ENCODE data around the gene SMC5.
"Not testable (repeated sequence)": the region's sequence is repeated elsewhere in the genome, so short reads cannot be mapped to it uniquely, and the experiment has no call there.

Gene SMC5
- 162 to 181 reads per million in 2 donors for total RNA-seq

DNA sequence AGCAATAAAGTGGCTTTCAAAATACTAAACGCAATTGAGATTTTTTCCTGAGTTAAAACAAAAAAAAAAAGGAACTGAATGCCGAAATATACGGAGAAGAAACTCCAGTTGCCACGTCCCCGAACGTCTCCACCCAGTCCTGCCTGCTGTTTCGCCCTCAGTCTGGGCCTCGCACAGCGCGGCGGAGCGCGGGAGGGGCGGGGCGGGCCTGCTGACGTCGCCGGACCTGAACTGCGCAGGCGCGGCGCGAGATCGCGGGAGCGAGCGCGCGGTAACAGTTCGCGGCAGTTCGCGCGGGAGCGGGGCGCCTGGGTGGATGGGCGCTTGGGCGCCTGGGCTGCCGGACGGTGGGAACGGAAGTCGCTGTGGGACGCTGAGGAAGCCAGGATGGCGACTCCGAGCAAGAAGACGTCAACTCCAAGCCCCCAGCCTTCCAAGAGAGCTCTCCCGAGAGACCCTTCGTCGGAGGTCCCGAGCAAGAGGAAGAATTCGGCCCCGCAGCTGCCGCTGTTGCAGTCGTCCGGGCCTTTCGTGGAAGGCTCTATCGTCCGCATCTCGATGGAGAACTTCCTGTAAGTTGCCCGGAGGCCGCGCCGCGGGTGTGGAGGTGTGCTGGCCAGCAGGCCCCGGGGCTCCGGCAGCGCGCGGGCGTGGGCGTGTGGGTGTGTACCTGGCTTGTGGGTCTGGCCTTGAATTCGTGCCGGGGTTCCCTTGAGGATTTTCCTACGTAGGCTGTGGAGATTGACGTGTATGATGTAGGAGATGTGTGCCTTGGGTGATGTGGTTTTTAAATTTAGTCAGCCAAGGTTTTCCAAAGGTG, at the start of gene SMC5:
SMC5 (plus strand) TSS at position 287 of the 820 bp plus-strand sequence; CDS start at position 388, 101 bp downstream.
- peak; percentile 80 for DNase-seq

DNA sequence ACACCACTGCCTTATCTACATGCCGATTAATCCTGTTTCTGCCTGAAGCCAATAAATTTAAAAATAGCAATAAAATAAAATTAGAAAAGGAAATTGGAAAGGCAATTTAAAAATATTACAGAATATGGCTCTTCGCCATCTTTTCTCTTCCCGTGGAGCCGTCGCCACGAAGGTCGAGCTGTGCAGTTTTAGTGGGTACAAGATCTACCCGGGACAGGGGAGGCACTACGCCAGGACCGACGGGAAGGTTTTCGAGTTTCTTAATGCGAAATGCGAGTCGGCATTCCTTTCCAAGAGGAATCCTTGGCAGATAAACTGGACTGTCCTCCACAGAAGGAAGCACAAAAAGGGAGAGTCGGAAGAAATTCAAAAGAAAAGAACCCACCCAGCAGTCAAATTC, 41.7 kb upstream of the SMC5 start:
- no peak for DNase-seq

DNA sequence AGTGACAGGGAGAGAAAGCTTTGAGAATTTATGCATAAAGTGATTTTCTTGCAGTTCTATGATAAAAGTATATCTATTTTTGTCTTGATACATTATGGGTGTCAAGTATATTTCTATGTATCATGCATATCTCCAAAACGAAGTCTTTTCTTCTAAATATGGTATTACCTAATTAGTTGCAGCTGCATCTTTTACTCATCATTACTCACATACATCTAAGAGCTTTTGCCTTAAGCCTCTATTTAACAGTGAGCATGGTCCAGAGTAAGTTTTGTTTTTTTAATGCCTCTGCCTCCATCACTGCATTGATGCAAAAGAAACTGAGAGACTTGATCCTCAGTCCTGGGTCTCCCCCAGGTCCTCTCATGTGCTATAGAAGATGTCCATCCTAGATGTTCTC, 40.0 kb upstream of the SMC5 start:
- DNase-seq = no peak

DNA sequence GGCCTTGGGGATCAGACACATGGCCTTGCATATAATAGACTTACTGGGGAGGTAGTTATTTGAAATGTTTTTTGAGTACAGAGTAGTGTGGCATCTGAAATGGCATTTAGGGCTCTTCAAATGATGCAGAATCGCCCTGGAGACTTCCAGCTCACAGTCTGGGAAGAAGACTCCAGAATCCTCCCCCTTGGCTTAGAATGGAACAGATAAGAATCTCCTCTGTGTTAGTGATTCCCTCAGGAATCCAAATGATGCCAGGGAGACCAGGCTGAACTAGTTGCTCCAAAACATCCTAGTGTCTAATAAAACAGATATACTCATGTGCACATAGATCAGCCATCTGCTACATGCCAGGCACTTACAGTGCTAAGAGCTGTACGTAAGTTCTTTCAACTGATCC, 38.6 kb upstream of the SMC5 start:
- DNase-seq = no peak

DNA sequence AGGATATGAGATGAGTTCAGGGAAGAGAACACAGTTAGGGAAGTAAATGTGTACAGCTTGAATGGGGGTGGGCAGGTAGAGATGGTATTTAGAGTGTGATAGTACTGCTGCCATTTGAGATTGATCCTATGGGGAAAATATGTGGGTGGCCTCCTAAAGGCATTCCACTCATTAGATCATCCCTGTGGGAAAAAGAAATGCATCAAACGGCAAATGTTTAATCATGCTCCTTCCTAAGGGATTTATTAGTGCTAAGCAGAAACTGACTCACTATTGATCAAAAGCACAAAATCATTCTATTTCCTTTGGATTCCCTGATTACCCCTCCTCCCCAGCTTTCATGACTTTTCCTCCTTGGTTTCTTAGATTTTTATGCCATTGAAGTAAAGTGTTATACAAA, 36.4 kb upstream of the SMC5 start:
- DNase-seq = no peak

DNA sequence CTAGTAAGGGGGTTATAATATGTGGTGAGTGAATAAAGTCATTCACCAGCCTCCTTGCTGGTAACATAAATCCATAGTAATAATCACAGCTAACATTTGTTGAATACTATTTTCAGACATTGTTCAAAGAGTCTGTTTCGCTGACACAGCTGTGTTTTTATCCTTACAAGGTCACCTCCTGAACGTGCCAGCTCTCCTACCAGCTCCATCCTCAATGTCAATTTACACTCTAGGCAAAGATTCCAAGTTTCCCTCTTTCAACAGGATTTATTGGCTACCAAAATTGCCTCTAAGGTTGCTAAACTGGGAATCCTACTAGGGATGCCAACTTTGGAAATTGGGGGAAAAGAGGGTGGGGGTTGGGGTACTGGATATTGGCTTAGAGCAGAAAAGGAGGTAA, 30.7 kb upstream of the SMC5 start:
- no peak for DNase-seq

DNA sequence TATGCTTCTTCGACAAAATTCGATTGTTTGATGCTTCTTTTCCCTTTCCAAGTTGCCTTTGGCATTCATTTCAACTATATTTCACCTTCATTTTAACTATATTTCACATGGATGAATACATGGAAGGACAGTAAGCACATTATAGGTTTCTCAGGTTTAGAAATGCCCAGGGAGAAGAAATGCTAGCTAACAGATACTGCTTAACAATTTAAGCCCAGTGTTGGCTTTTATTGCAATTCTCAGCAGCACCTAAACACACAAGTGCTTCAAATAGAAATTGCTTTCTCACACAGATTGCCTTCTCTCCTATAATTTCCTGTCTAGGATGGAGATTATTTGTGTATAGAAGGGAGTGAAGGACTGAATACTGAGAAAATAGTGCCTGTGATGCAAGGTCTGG, 30.2 kb upstream of the SMC5 start:
- no peak for DNase-seq

DNA sequence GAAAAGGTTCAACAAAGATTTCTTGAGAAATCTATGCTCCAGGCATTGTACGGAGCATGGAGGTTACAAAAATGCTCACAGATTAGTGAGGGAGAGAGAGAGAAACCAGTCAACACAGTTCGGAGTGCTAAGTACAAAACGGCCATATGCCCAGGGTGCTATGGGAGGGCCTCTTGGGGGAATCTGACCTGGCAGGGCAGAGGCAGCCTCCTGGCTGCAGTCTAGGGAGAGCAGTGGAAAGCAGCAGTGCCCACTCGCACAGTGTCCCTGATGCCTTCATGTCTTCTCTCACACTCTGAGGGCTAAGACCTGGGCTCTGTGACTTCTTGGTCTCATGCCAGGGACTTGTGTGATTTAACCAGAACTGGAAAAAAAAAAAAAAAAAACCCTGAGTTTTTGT, 29.8 kb upstream of the SMC5 start:
- no peak for DNase-seq

DNA sequence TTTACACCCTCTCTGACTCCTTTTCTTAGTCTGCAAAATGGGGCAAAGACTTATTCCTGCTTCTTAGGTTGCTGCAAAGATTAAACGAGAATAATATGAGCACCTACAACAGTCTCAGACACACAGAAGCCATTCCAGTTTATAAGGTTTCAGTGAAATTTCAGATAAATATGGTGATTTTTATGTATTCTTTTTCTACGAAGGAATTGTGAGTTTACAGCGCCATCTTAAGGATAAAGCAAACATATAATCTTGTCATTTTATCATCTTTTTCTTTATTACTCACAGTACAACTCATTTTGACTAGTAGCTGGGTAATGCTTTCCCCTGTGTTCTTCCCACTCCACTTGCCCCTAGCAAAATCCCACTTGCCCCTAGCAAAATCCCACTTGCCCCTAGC, 29.2 kb upstream of the SMC5 start:
- DNase-seq = no peak

DNA sequence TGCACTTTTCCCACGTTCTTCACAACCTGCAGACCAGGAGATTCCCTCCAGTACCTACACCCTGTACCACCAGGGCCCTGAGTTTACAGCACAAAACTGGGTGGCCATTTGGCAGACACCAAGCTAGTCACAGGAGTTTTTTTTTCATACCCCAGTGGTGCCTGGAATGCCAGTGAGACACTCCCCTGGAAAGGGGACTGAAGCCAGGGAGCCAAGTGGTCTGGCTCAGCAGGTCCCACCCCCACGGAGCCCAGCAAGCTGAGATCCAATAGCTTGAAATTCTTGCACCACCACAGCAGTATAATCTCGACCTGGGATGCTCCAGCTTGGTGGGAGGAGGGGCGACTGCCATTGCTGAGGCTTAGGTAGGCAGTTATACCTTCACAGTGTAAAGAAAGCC, 26.3 kb upstream of the SMC5 start:
- DNase-seq = no peak

DNA sequence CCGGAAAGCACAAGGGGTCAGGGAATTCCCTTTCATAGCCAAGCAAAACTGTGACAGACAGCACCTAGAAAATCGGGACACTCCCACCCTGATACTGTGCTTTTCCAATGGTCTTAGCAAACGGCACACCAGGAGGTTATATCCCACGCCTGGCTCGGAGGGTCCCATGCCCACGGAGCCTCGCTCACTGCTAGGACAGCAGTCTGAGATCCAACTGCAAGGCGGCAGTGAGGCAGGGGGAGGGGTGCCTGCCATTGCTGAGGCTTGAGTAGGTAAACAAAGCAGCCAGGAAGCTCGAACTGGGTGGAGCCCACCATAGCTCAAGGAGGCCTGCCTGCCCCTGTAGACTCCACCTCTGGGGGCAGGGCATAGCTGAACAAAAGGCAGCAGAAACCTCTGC, 24.6 kb upstream of the SMC5 start:
- DNase-seq = not testable (repeated sequence)

DNA sequence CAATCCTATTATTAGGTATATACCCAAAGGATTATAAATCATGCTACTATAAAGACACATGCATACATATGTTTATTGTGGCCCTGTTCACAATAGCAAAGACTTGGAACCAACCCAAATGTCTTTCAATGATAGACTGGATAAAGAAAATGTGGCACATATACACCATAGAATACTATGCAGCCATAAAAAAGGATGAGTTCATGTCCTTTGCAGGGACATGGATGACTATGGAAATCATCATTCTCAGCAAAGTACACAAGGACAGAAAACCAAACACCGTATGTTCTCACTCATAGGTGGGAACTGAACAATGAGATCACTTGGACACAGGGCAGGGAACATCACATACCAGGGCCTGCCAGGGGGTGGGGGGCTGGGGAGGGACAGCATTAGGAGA, 12.8 kb upstream of the SMC5 start:
- DNase-seq = not testable (repeated sequence)

DNA sequence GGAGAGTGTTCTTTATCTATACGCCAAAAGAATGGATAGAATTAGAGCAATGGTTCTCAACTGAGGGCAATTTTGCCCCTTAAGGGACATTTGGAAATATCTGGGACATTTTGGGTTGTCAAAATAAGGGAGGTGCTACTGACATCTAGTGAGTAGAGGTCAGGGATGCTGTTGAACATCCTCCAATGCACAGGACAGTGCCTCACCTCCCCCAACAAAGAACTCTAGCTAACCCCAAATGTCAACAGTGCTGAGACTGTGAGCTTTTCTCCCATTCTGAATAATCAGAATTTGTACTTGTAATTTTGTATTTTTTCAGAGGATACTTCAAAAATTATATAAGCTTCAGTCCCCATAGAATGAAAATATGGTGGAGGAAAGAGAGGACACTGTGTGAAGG, 8.6 kb upstream of the SMC5 start:
- no peak for DNase-seq

DNA sequence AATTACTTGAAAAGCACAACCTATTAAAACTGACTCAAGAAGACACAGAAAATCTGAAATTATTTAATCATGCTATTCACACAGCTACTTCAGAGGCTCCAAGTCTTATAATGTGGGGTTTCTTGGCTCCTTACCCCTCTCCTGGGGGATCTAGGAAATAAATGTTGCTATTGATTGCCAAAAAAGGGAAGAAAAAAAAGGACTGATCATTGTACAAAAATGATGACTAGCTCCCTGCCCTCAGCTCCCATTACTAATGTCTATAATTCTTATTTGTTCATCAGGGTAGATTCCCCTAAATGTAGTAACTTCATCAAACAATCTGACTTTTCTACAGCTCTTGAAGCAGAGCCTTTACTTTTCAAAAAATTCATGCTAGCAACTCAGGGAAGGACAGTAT, 3.3 kb upstream of the SMC5 start:
- DNase-seq = no peak

DNA sequence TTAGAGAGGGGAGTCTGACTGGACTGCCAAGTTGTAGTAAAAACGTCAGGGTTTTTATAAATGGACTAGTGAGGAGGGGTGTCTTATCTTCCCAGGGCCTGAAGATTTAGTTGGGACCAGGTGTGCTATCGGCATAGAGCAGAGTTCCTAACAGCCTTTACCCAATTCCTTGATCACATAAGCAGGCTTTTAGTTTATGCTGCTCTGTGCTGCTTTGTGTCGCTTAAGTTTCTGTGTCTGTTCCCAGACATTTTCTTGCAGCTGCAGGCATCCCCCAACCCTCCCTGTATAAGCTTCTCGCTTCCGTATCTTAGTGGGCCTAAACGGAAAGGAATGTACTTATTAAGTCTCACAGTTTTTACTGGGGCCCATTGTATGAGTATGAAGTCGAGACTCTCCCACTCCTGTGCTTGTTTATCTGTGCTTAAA, 2.6 kb upstream of the SMC5 start:
- no peak for DNase-seq

DNA sequence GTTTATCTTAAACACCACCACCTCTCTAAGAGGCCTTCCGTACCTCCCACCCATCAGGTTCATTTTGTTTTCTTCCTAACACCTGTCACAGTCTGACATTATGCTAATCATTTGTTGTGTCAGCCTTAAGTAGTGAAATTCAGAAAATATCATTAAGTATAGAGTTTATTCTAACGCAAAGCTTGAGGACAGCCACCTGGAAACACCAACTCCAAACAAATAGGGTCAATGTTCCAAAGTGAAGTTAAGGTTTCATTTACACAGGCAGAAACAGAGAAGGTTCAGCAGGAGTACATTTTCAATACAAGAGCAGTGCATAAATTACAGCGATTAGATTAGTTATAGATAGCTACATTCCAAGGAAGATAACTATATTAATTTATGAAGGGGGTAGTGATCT, 1.3 kb upstream of the SMC5 start:
- no peak for DNase-seq

DNA sequence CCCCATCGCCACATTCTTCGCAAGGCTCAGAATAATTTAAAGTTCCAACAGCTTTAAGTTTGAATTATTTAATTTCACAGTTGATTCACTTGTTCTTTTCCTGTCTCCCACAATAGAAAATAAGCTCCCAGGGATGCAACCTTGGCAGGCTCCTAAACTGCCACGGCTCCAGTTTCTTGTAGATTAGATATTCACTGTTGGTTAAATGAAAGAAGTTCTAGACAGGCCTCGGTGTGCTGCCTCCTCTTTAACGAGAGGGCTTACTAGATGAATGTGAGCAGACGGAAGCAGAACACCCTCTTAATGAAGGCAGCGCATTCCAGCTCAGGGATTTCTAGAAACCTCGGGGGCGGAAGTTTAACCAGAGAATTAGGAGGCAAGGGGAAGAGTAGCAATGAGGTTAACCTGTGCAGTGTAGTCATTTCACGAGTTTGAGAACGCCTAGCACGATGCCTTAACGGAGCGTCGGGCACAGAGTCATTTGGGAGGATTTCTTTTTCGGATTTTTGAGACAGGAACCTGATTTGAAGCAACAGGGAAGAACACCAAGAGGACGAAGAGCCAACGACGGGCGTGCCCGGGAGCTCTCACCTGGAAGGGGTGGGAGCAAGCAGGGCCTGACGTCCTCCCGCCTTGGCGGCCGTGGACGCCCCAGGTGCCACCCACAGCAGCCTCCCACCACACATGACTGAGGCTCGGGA, 637 bp upstream of the SMC5 start:
- DNase-seq = peak; percentile 48

DNA sequence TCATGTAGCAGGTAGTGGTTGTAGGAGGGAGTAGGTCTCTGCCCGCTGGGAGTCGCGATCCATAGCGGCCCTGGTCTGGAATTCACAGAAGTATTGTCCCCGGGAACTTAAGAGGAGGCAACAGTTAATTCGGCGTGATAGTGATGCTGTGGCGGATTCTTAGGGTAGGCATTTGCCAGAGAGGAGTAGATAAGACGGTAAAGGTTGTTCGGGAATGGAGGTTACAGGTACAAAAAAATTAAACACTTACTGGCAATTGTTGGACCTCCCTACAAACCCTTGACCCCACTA, 679 bp downstream of the SMC5 start:
- DNase-seq = no peak

DNA sequence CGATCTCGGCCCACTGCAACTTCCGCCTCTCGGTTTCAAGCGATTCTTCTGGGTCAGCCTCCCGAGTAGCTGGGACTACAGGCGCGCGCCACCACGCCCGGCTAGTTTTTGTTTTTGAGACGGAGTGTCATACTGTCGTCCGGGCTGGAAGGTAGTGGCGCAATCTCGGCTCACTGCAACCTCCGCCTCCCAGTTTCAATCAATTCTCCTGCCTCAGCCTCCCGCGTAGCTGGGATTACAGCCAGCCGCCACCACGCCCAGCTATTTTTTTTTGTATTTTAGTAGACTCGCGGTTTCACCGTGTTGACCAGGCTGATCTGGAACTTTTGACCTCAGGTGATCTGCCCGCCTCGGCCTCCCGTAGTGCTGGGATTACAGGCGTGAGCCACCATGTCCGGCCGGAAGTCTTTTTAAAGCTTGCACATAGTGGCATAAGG, 1.2 kb downstream of the SMC5 start:
- no peak for DNase-seq

DNA sequence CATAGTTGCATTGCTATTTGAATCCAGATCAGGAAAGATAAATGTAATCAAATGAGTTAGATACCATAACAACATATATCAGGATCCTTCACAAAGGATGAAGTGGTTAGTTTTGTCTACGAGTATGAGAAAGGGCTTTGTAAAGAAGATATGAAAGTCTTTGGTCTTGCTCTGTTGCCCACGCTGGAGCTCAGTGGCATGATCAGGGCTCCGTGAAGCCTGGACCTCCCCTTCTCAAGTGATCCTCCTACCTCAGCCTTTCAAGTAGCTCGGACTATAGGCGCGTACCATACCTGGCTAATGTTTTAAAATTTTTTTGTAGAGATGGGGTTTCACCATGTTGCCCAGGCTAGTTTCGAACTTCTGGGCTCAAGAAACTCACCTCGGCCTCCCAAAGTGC, 1.8 kb downstream of the SMC5 start:
- DNase-seq = no peak

DNA sequence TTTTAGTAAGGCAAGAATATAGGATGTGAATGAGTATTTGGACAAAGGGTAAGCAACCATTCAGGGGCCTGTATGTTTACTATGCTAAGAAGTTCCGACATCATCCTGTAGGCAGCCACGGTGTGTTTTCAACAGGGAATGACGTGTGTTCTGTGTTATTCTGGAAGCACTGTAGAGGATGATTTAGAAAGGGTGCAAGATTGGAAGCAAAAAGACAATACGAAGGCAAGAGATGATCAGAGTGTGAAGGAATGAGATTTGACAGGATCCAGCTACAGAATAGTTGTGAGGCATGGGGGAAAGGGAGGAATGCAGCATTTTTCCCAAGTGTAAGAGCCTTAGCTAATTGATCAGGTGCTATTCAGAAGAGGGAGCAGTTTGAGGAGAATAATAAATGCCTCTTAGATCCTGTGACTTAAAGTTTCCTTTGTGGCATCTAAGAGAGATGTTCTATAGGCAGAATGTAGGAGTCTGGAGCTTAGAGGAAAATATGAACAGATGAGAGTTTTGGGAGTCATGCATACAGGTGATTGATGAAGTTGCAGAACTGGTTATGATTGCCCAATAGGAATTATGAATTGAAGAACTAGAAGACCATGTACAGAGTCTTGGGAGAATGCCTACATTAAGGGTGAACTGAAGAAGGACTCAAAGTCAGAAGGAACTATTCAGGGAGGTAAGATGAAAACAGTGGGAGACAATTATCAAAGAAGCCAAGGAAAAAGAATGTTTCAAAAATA, 2.5 kb downstream of the SMC5 start:
- DNase-seq = no peak

DNA sequence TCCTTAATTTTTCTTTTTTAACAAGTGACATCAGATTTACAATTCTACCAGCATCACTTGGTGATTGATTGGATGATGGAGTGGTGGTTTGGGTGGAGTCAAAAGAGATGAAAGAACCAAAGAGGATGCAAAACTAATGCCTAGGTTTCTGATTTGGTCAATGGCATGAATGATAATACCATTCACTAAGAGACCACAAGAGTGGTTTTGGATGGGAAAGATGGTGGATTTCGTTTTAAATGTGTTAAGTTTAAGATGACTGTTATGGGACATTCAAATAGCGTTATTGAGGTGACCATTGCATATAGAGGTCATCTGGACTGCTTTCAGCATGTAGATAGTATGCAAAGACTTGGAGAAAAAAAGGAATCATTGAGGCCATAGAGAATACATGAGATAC, 3.6 kb downstream of the SMC5 start:
- DNase-seq = no peak

DNA sequence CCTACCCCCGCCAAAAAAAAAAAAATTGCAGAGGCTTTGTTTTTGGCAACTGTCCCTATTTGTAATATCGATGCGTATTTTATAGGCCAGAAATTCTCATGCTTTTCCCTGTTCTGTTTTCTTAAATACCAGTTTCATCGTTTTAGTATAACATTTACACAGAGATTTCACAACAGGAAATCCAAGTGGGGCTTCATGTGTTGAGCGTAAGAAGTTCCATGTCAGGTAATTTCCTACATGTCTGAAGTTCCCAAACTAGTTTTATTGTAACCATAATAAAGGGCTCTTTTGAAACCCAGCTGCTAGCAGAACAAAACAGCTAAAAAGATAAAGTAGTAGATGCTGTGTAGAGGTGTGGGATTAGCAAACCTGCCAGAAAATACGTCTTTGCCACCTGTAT, 4.2 kb downstream of the SMC5 start:
- no peak for DNase-seq

DNA sequence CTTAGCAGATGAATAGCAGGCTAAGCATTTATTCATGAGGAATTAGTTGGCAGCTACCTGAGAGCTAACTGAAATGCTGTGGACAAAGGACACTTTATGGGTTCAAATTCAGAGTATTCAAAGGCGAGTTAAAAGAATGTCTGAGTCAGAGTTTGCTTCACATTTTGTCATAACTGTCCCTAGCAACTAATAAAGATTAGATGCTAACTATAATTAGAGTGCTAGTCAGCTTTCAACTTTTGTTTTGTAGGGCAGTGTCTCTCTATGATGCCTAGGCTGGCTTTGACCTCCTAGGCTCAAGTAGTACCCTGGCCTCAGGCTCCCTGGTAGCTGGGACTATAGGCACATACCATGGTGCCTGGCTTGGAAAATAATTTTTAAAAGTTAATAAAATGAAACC, 4.6 kb downstream of the SMC5 start:
- DNase-seq = no peak
